GM21447 (cell line): Measurements from ENCODE around the gene COQ6.
"Not testable (repeated sequence)": the region's sequence is repeated elsewhere in the genome, so short reads cannot be mapped to it uniquely, and the experiment has no call there.

Experiments used
- ATAC-seq: cut with Tn5 transposase; IDR thresholded peaks from one replicate; pipeline ENCODE4 v1.9.1; 2021; ENCODE audit not compliant: unreplicated experiment

The COQ6 gene

DNA sequence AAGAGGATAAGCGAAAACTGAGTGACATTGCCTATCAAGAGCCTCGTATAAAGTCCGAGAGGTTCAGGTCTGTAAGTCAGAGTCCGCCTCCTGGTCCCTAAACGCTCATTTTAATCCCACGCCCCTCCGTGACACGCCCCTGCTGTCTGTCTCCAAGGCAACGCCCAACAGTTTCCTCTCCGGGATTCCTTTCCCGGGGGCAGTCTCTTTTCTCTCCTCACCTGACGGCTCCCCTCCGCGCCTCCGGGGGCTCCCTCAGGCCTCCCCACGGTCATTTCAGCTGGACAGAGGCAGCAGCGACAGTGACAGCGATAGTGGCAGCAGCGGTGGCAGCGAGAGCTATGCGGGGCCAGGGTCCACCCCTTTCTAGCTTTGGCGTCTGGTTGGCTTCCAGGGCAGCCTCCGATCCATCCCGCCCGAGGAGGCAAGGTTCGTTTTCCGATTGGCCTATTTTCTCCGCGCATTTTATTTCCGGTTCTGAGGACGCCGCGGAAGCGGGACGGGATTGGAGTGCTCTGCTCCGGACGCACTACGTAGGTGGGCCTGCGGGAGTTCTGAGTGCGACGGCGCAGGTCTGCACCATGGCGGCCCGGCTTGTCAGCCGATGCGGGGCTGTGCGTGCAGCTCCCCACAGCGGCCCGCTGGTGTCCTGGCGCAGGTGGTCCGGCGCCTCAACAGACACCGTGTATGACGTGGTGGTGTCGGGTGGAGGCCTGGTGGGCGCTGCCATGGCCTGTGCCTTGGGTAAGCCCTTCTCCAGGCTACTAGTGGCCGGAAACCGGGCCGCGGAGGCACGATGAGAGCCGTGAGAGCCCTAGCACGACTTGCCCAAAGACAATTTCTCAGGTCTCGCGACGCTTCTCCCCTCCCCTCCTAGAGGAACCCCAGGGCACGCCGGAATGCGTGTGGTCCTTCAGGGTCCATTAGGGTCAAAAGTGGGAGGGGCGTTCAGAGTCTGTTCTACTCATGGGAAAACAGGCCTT lies at the start of gene COQ6, which contains the start of gene FAM161B:
COQ6 (plus strand) TSS at position 551 of the 983 bp plus-strand sequence; CDS start at position 582, 31 bp downstream.
FAM161B (minus strand) TSS at position 343 of the 983 bp plus-strand sequence; CDS start at position 275, 68 bp downstream.
- ATAC-seq = peak; percentile 85

DNA sequence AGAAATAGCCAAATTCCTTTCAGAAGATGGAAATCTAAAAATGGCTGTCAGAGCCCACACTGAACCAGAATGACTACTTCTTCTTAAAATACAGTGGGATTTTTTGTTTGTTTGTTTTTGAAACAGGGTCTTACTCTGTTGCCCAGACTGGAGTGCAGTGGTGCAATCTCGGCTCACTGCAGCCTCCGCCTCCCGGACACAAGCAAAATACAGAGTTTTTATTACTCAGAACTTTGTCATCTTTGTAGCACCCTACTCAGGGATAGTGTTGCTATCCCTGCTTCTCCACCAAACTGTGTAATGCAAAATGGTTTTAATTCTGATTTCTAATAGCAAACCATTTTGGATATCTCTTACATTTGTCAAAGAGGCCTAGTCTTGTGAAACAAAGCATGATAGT lies 47.1 kb upstream of the COQ6 start:
- no peak for ATAC-seq

DNA sequence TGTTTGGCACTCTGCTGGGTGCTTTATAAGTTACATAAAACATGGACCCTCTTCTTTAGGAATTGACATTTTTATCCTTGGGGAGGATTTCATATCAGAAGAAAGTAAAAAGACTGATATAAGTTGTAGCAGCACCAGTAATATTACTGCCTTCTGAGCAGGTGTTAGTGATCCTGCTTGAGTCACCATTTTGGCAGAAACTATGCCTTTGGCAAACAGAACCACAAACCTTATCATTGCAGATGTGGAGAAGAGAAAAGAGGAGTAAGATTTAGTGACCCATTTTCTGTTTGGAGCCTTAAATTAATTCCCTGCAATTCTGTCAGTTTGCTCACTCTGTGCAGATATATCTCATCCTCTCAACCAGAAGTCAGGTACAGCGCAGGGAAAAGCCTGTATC lies 40.4 kb upstream of the COQ6 start:
- no peak for ATAC-seq

DNA sequence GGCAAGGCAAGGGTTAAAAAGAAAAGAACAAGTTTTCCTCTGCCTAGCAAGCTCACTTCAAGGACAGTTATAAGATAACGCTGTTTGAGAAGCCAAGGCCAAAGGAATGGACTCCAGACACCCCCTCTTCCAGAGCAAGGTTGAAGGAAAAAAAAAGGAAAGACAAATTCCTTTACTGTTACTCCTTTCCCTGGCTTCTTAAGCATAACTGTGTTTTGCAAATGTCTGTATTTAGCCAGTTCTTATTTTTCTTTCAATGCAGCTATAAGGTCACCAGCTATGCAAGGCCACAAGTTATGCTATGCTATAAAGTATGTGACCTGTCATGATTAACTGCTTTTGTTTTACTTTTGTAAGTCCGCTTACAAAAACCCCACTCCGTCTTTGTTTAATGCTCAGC lies 36.8 kb upstream of the COQ6 start:
- no peak for ATAC-seq

DNA sequence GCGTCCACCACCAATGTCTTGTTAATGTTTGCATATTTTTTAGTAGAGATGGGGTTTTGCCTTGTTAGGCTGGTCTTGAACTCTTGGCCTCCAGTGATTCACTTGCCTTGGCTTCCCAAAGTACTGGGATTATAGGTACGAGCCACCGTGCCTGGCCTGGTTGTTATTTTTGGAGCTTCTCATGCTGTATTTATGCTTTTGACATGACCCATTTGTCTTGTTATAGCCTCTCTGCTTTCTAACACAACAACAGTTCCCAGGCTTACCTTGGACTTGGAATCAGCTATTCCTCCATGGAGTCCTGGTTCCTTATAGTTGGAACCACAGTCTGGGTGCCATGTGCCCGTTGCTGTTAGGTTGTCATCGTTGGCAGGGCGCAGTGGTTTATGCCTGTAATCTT lies 33.8 kb upstream of the COQ6 start:
- ATAC-seq = no peak

DNA sequence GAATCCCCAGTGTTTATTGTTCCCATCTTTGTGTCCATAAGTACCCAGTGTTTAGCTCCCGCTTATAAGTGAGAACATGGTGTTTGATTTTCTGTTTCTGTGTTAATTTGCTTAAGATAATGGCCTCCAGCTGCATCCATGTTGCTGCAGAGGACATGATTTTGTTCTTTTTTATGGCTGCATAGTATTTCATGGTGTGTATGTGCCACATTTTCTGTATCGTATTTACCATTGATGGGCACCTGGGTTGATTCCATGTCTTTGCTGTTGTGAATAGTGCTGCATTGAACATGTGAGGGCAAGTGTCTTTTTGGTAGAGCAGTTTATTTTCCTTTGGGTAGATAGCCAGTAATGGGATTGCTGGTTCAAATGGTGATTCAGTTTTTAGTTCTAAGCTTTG lies 30.6 kb upstream of the COQ6 start:
- ATAC-seq = not testable (repeated sequence)

DNA sequence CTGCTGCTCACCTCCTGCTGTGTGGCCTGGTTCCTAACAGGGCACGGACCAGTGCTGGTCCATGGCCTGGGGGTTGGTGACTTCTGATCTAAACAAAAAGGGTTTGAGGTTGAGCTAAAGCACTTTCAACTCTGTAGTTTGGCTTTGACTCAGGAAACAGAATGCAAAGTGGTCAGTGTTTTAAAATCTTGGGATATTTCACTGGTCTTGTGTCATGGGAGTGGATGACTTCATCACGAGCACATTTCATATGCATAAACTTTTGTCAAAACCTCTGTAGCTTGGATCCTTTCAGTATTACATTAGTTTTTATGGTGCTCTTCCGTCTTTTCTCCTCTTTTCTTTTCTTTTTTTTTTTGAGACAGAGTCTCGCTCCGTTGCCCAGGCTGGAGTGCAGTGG lies 25.8 kb upstream of the COQ6 start:
- no peak for ATAC-seq

DNA sequence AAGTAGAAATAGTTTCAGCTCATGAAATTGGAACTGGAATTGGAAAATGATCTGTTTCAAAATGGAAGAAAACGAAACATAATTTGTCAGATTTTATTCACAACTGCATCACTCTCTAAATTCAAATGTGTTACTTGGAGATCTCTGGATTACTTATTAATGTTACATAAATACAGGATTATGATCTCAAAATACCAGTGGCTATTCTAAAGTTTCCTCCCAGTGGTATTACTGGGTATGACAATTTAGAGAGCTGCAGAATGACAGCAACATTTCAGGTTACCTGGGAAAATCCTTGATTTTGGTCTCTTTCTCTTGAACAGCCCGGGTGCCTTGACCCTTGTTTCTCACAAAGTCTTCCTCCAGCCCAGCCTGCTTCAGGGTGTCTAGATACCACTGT lies 14.4 kb upstream of the COQ6 start:
- no peak for ATAC-seq

DNA sequence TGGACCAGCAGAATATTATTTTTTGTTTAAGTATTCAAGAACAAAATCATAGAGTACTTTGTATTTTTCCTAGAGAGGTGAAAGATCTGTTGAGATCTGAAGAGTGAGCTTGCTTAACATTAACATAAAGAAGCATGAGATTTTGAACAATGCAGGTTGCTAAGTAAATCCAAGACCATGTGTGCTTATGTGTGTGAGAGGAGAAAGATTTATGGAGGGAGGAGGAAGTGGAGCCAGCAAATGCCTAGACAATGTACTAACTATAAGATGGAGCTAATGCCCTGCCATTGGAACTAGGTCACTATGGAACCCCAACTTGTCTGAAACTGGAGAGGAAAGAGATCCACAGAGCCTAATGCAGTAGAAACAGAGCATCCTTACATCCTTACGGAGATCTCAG lies 13.6 kb upstream of the COQ6 start:
- ATAC-seq = no peak

DNA sequence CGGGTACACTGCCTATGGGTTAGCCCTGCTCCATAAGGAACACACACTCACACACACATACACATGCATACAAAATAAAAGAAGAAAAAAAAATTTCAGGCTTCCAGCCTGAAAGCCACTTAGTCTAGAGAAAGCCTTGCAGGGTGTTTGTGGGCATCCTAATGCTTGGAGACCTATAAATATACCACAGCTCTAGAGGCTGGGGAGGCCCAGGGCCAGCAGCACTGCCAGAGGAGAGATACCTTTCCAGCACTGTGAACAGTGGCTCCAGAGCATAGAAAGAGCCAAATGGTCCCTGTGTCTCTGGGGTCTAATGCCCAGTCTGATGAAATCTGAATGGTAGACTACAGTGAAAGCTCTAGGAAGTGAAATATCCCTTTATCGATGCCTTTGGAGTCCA lies 13.1 kb upstream of the COQ6 start:
- no peak for ATAC-seq

DNA sequence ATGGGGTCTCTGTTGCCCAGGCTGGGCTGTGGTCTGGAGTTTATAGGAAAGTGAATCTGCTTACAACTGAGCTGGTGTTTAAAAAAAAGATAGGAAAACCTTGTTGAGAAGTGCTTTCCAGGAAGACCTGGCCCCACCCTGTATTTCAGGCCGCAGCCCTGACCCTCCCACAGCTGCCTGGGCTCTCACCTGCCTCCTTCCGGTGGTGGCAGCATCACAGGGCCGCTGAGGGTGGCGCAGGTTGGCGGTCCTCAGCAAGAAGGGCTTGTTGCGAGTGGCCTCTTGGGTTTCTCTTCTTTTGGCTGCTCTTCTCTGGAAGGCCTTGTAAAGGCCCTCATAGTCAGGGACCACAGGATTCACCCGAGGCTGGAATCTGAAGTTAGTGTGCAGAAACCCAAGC lies 7.9 kb upstream of the COQ6 start:
- ATAC-seq = no peak

DNA sequence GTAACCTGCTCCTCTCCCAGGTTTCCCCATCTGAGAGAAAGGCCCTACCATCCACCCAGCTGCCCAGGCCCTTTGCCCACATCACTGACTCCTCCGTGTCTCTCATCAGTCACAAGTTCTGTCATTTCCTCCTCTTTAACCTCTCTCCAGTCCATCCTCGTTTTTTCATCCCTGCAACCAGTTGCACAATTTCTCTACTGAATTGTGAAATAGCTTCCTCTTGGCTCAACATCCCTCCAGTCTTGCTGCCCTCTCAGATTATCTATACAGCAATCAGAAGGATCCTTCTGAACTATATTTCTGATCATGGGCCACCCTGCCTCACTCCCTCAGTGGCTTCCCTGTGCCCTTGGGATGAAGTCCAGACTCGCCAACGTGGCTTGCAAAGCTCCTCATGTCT lies 7.0 kb upstream of the COQ6 start:
- ATAC-seq = no peak

DNA sequence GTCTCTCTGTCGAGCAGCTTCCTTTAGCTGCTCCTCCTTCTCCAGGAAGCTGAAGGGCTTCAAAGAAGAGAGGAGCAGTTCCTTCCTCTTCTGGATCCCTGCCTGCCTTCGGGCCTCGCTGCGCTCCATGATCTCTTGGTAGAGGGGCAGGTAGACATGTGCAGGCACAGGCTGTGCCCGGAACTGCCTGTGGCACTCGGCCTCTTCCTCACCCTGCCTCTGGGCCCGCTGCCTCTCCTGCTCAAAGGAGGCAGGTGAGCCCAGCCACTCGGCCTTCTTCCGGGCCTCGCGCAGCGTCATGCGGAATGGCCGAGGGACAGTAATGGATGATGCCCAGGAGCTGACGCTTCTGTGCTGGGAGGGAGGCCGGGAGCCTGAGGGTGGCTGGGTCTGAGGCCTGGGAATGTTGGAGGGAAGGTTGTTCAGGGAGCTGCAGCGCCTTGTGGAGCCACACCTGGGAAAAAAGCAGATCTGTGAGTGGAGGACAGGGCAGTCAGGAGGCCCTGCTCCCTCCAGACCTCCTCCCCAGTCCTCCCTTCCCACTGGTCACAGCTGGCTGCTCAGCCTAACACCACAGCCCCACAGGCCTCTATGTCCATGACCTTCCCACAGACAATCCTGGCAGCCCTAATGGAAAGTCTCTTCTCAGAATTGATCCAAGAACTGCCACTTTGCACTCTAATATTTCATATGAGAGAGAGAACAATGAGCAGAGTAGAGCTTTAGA lies 5.5 kb upstream of the COQ6 start:
- ATAC-seq = no peak

DNA sequence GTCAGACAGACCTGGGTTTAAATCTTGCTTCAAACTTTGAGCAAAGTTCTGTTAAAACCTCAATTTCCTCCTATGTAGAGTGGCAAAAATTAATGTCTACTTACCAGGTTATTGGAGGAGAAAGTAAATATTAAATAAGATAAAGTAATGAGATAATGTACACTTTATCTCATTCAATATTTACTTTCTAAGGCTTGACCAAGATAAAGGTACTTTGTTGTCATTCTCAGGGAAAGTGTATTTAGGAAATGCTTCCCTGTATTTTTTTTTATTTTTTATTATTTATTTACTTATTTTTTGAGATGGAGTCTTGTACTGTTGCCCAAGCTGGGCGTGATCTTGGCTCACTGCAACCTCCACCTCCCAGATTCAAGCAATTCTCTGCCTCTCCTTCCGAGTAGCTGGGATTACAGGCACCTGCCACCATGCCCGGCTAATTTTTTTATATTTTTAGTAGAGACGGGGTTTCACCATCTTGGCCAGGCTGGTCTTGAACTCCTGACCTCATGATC lies 4.9 kb upstream of the COQ6 start:
- no peak for ATAC-seq

DNA sequence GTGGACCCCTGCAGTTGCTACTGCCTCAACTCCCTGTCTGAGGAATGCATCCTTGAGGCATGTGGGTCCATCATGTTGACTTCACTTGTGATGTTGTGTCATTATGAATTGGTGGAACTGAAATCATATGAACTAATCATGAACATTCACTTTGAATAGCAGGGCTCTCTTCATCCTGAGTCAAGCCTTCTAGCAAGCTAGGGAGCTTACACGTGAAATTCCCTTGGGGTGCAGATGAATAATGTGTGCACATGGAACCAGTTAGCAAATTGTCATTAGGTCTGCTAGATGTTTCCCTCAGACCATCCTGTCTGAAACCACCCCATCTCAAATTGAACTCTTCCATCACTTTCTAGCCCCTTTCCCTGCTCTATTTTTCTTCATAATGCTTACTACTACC lies 3.6 kb downstream of the COQ6 start:
- ATAC-seq = no peak

DNA sequence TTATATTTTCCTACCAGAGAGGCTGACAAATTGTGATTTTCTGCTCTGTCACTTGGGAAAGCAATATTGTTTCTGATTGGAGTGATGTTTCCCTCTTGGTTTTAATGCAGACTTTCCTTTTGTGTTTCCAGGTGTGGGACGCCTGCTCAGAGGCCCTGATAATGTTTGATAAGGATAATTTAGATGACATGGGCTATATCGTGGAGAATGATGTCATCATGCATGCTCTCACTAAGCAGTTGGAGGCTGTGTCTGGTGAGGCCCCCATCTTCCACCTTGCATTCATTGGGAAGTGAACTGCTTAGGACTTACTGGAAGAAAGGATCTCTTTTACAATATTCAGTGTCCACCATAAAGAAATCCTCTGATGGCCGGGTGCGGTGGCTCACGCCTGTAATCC lies 5.6 kb downstream of the COQ6 start:
- no peak for ATAC-seq

DNA sequence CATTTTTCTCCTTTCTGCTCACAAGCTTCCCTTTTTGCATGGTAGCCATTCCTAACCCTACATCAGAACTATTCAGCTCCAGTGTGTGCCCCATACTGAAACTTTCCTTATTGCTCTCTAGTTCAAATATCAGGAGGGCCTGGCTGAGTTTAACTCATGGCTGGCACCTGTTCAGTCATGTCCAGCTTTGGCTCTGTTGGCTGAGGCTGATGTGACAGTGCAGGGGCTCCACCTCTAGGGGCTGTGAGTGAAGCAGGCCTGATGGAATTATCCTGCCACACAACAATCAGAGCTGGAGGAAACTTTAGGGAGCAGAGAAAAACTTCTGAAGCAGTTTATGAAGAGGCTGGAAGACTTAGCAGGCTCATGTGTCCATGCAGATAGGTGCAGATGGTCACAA lies 8.5 kb downstream of the COQ6 start:
- no peak for ATAC-seq

DNA sequence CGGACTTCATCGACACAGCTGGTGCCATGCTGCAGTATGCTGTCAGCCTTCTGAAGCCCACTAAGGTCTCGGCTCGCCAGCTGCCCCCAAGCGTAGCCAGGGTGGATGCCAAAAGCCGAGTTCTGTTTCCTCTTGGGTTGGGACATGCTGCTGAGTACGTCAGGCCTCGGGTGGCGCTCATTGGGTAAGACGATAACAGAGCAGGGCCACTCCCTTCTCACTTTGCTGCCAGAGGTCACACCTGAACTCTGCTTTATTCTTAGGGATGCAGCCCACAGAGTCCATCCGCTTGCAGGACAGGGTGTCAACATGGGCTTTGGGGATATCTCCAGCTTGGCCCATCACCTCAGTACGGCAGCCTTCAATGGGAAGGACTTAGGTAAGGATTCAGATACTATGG lies 11.1 kb downstream of the COQ6 start:
- no peak for ATAC-seq

DNA sequence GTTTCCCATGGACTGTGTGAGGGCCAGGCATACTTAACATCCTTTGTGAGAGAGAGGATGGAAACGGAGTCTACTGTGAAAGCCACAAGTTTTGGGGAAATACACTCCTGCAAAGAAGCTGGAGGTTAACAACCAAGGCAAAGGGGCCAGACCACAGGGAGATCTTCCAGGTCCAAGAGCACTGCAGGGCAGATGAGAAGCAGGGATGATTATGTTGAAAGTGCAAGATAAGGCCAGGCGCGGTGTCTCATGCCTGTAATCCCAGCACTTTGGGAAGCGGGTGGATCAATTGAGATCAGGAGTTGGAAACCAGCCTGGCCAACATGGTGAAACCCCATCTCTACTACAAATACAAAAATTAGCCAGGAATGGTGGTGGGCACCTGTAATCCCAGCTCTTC lies 15.1 kb downstream of the COQ6 start:
- no peak for ATAC-seq

DNA sequence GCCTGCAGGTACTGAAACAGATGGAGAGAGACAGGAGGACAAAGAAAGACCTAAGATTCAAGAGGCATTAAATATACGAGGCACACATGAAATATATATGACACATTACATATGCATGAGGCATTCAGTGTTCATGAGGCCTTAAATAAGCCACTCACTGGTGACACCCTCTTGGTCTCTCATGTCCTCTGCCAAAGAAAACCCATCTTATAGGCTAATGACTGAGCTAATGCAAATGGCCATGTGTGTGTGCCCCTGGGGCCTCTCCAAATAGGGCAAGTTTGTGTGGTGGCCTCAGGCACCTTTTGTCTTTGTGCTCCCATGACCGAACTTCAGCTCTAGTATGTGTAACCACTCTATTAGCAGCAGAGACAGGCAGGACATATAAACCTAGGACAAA lies 18.8 kb downstream of the COQ6 start:
- no peak for ATAC-seq

DNA sequence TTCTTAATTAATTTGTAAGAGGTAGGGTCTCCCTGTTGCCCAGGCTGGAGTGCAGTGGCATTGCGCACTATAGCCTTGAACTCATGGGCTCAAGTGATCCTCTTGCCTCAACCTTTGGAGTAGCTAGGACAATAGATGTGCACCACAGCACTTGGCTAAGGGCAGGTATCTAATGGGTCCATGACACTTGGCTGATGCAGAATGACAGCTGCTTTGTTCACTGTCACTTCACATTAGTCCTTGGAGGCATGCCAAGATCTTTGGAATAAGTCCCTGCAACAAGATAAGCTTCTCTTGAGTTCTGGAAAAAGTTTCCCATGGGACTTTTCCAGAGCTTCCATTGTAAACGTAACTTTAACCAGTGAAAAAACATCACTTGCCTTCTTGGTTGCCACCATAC lies 23.4 kb downstream of the COQ6 start:
- no peak for ATAC-seq

DNA sequence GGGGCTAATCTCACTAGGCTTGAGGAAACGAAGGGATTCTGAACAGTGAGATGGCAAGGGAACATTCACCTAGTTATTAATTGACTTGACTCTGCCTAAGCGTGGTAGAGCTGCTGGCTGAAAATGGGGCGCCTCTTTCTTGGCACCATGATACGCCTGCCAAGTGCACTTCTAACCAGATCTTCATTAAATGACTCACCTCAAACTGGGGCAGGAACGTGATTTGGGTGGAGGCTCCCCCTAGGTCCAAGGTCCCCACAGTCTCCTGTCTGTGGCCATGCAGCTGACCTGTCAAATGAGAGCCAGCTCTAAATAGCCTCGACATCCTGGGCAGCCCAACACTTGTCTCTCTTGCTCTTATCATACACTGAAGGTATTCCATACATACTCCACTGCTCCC lies 26.0 kb downstream of the COQ6 start:
- no peak for ATAC-seq
